ENCODE measurements around the gene PSME3IP1.

DNA sequence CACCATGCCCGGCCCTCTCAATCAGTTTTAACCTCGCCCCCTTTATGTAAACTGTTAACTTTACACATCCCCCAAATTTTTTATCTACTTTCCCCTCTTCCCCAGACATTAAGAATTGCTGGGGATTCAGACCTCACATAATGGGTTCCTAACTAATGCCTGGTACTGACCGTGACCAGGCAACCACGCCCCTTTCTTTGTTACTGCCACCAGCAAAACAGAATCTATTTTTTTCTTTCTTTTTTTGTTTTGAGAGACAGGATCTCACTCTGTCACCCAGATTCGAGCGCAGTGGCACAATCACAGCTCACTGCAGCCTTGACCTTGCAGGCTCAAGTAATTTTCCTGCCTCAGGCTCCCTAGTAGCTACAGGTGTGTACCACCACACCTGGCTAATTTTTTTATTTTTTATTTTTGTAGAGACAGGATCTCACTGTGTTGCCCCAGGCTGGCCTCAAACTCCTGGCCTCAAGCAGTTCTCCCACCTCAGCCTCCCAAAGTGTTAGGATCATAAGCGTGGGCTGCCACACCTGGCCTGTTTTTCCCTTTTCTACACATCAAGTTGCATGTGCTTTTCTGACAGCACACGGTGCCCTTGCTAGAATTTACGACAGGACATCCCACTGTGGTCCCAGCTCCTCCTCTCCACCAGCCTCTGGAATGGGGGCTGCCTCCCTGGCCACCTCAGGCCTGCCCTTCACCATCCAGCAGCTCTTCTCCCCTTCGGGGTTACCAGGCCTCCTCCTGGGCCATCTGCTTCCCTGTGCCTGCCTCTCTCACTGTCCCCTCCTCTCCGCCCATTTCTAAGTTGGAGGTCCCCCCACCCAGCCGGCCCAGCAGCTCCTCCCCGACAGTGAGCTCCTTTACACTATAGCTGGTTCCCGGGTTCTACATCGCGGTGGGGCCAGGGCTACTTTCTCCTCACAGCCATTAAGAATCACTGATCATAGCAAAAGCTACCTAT is 82.7 kb downstream of the PSME3IP1 start:
- TF ChIP-seq, protein P1, sequence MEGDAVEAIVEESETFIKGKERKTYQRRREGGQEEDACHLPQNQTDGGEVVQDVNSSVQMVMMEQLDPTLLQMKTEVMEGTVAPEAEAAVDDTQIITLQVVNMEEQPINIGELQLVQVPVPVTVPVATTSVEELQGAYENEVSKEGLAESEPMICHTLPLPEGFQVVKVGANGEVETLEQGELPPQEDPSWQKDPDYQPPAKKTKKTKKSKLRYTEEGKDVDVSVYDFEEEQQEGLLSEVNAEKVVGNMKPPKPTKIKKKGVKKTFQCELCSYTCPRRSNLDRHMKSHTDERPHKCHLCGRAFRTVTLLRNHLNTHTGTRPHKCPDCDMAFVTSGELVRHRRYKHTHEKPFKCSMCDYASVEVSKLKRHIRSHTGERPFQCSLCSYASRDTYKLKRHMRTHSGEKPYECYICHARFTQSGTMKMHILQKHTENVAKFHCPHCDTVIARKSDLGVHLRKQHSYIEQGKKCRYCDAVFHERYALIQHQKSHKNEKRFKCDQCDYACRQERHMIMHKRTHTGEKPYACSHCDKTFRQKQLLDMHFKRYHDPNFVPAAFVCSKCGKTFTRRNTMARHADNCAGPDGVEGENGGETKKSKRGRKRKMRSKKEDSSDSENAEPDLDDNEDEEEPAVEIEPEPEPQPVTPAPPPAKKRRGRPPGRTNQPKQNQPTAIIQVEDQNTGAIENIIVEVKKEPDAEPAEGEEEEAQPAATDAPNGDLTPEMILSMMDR (optimal IDR thresholded peaks at IDR 0.05 in 1 of 3, IDR thresholded peaks at IDR 0.05 in 1 of 3, conservative IDR thresholded peaks at IDR 0.05 in 1 of 3; ENCODE audit: extremely low read depth in 1 of 3, insufficient read depth in 2 of 3, low read length in 3 of 3) = no peak
- no peak for TF ChIP-seq EZH2 (IDR thresholded peaks at IDR 0.05; ENCODE audit: low read length)
